Activated T-helper 1 cell treated with Interleukin-2 at 50 U/mL for 16 hours (primary cell): Measurements from ENCODE around the gene ESPL1.

Experiments
- DNase-seq: peaks from one replicate; pipeline ENCODE4 v3.0.0-alpha.2; 2020; ENCODE audit warnings: low read depth

ESPL1 gene

GRCh38 chr12:53340398-53340797, 72.3 kb downstream of the ESPL1 start:
- DNase-seq, result no peak
